ENCODE measurements around the gene OSBP2.

DNA sequence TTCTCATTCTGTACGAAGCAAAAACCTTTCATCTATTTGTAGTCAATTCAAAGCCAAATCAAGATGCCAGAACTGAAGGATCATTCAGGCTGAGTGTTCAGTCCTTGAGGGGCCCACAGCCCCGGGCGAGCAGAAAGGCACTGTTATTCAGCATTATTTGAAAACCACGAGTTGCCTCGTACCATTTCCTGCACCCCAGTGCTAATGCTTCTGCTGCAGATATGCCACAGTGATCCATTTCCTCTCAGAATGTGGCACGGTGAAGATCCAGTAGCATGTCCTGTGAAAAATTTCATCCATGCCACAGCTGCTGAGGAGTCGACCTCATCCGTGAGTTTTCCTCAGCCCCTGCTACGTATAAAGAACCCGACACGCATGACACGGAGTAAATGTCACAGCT is 85.4 kb downstream of the OSBP2 start:
- TF ChIP-seq SUZ12 (IDR thresholded peaks at IDR 0.05) = no peak
- no peak for TF ChIP-seq NFRKB (IDR thresholded peaks at IDR 0.05)
- no peak for TF ChIP-seq TARDBP (IDR thresholded peaks at IDR 0.05)
- TF ChIP-seq FOXM1 (IDR thresholded peaks at IDR 0.05; ENCODE audit: borderline replicate concordance) = no peak
- TF ChIP-seq FOXA1 (IDR thresholded peaks at IDR 0.05) = no peak
- TF ChIP-seq L3MBTL2 (conservative IDR thresholded peaks at IDR 0.05) = no peak
- TF ChIP-seq PKNOX1 (IDR thresholded peaks at IDR 0.05) = no peak
- no peak for TF ChIP-seq HDGF (IDR thresholded peaks at IDR 0.05; ENCODE audit: borderline replicate concordance)
